K562 (cell line): ENCODE data around the gene IL18RAP. TPM values are rescaled to one million over a fixed set of nuclear protein-coding genes. Genes with fewer than 3 reads are reported as not detected.

Source experiments
- ESRRB ChIP-seq: fragments of 250-450 bp; sonication (Bioruptor Pico); IDR thresholded peaks from 2 replicates; pipeline ENCODE4 v1.5.0; 2020; ENCODE audit warnings: mild to moderate bottlenecking, moderate library complexity, borderline replicate concordance
- JUND ChIP-seq, 2 experiments: IDR thresholded peaks; 2 replicates in 1 of 2; 3 replicates in 1 of 2; pipeline ENCODE4 v1.6.1; 2011; ENCODE audit warnings: borderline replicate concordance in 2 of 2, low read depth in 2 of 2, low read length in 2 of 2, improper control_type of control experiment in 1 of 2, missing biosample characterization in 1 of 2, missing genetic modification characterization in 1 of 2, missing genetic modification reagents in 1 of 2
- PCBP2 ChIP-seq: fragments of 200-400 bp; formaldehyde crosslinking; IDR thresholded peaks from 2 replicates; pipeline ENCODE4 v1.6.1; 2018; ENCODE audit warnings: low read length, low read depth, mild to moderate bottlenecking, moderate library complexity; ENCODE audit not compliant: poor library complexity, severe bottlenecking
- U2AF1 ChIP-seq: fragments of 200-400 bp; formaldehyde crosslinking; optimal IDR thresholded peaks from 2 replicates; pipeline ENCODE3; 2017; ENCODE audit warnings: mild to moderate bottlenecking, low read depth, low read length, moderate library complexity
- polyA plus RNA-seq, 8 experiments: library from polyadenylated mRNA; depleted of rRNA in 4 of 8; stranded (reverse) in 5 of 8; unstranded in 3 of 8; fragments of >200 nt; fragmentation: Nextera tagmentation in 2 of 8; fragmentation: Illumina TruSeq in 1 of 8; extraction: Ambion mirVana in 2 of 8; extraction: Trizol in 1 of 8; gene quantifications; 2 replicates each; pipeline versions ENCODE4 v1.2.1 to v1.2.3, GENCODE V29; 2011 to 2014; ENCODE audit warnings: inconsistent platforms in 1 of 8, missing spikeins in 1 of 8
- total RNA-seq, 7 experiments: library from RNA; depleted of rRNA in 6 of 7; stranded (reverse); fragments of >200 nt in 6 of 7; fragmentation: Illumina TruSeq in 2 of 7; extraction: Trizol in 2 of 7; gene quantifications; 2 replicates each; pipeline versions ENCODE4 v1.2.1 to v1.2.3, GENCODE V29; 2011 to 2021; ENCODE audit warnings: low replicate concordance in 1 of 7
- TF ChIP-seq, protein P1 (sequence below), 2 experiments: fragments of 150-350 bp in 1 of 2; IDR thresholded peaks; 2 replicates each; pipeline ENCODE4 v1.6.1; 2012 to 2016; ENCODE audit warnings: low read depth in 2 of 2, low read length in 2 of 2, mild to moderate bottlenecking in 1 of 2, moderate library complexity in 1 of 2
- TF ChIP-seq, protein P2 (sequence below): sonication (generic); formaldehyde crosslinking; IDR thresholded peaks from 2 replicates; pipeline ENCODE4 v1.8.0; 2022; ENCODE audit warnings: missing genetic modification reagents, mild to moderate bottlenecking, borderline replicate concordance

IL18RAP gene
- total and polyA plus RNA-seq, 9 of the 15 experiments (the other 6 are each of a cell fraction or from before 2014, with no cell fraction given): 1.1 to 20.5 (median 5.8) TPM

DNA sequence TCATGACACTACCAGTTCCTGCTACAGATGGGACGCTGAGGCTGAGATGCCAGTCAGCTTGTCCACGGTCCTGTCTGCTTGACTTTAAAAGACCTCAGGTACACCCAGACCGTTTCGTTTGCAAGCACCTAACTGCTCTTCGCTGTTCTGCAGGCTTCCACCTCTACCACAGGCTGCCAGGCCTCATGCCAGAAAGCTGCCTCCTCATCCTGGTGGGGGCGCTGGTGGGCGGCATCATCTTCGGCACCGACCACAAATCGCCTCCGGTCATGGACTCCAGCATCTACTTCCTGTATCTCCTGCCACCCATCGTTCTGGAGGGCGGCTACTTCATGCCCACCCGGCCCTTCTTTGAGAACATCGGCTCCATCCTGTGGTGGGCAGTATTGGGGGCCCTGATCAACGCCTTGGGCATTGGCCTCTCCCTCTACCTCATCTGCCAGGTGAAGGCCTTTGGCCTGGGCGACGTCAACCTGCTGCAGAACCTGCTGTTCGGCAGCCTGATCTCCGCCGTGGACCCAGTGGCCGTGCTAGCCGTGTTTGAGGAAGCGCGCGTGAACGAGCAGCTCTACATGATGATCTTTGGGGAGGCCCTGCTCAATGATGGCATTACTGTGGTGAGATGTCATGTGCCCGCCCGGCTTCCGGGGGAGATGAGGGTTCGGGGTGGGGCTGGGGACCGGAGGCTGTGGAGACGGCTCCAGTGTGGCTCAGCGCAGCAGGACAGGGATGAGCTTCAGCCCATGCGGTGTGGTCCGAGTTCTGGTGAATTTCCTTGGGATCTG lies 55.9 kb downstream of the IL18RAP start (continued):
- TF ChIP-seq, protein P1, sequence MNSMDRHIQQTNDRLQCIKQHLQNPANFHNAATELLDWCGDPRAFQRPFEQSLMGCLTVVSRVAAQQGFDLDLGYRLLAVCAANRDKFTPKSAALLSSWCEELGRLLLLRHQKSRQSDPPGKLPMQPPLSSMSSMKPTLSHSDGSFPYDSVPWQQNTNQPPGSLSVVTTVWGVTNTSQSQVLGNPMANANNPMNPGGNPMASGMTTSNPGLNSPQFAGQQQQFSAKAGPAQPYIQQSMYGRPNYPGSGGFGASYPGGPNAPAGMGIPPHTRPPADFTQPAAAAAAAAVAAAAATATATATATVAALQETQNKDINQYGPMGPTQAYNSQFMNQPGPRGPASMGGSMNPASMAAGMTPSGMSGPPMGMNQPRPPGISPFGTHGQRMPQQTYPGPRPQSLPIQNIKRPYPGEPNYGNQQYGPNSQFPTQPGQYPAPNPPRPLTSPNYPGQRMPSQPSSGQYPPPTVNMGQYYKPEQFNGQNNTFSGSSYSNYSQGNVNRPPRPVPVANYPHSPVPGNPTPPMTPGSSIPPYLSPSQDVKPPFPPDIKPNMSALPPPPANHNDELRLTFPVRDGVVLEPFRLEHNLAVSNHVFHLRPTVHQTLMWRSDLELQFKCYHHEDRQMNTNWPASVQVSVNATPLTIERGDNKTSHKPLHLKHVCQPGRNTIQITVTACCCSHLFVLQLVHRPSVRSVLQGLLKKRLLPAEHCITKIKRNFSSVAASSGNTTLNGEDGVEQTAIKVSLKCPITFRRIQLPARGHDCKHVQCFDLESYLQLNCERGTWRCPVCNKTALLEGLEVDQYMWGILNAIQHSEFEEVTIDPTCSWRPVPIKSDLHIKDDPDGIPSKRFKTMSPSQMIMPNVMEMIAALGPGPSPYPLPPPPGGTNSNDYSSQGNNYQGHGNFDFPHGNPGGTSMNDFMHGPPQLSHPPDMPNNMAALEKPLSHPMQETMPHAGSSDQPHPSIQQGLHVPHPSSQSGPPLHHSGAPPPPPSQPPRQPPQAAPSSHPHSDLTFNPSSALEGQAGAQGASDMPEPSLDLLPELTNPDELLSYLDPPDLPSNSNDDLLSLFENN (IDR thresholded peaks at IDR 0.05; ENCODE audit: low read depth in 2 of 2, low read length in 2 of 2): no peak
- TF ChIP-seq PCBP2 (no peak), ESRRB (no peak), JUND (IDR thresholded peaks at IDR 0.05; ENCODE audit: borderline replicate concordance, low read depth, low read length) (no peak), JUND (tag; IDR thresholded peaks at IDR 0.05; ENCODE audit: borderline replicate concordance, low read depth, low read length) (no peak), U2AF1 (no peak)
- TF ChIP-seq, protein P2, sequence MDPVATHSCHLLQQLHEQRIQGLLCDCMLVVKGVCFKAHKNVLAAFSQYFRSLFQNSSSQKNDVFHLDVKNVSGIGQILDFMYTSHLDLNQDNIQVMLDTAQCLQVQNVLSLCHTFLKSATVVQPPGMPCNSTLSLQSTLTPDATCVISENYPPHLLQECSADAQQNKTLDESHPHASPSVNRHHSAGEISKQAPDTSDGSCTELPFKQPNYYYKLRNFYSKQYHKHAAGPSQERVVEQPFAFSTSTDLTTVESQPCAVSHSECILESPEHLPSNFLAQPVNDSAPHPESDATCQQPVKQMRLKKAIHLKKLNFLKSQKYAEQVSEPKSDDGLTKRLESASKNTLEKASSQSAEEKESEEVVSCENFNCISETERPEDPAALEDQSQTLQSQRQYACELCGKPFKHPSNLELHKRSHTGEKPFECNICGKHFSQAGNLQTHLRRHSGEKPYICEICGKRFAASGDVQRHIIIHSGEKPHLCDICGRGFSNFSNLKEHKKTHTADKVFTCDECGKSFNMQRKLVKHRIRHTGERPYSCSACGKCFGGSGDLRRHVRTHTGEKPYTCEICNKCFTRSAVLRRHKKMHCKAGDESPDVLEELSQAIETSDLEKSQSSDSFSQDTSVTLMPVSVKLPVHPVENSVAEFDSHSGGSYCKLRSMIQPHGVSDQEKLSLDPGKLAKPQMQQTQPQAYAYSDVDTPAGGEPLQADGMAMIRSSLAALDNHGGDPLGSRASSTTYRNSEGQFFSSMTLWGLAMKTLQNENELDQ (CRISPR knock-in tag): no peak
- TF ChIP-seq, all 486 proteins: peak for 3
